Stimulated activated CD4-positive, alpha-beta T cell treated with anti-CD3 and anti-CD28 coated beads, Interleukin-15, amount 100 ng/mL, for 1 hour (primary cell): ENCODE data around the gene ZNF444.
"Not testable (repeated sequence)": the region's sequence is repeated elsewhere in the genome, so short reads cannot be mapped to it uniquely, and the experiment has no call there.

ENCODE experiments used
- DNase-seq, 2 donors: peaks; one replicate each; pipeline ENCODE4 v3.0.0-alpha.2; 2020; ENCODE audit warnings: low read depth in 1 of 2, low spot score in 1 of 2

The ZNF444 gene

DNA sequence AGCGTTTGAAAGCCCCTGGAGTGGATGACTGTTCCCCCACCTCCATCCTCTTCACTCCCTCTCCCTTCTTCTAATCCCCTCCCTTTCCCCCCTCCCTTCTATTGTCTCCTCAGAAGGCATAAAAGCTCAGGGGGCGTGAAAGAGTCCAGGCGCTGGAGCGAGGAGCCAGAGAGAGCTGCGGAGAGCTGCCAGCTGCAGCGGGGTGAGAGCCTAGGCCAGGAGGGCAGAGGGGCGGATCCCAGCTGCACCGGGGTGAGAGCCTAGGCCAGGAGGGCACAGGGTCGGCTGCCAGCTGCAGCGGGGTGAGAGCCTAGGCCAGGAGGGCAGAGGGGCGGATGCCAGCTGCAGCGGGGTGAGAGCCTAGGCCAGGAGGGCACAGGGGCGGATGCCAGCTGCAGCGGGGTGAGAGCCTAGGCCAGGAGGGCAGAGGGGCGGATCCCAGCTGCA is 34.8 kb downstream of the ZNF444 start, which contains the start of gene GALP:
Gene GALP, plus strand, starts transcription at position 148 of the 447 bp plus-strand sequence. CDS start 1,101 bp downstream, outside the sequence.
- not testable (repeated sequence) for DNase-seq

GRCh38 chr19:56176310-56176709 is 35.2 kb downstream of the ZNF444 start:
- not testable (repeated sequence) for DNase-seq

DNA sequence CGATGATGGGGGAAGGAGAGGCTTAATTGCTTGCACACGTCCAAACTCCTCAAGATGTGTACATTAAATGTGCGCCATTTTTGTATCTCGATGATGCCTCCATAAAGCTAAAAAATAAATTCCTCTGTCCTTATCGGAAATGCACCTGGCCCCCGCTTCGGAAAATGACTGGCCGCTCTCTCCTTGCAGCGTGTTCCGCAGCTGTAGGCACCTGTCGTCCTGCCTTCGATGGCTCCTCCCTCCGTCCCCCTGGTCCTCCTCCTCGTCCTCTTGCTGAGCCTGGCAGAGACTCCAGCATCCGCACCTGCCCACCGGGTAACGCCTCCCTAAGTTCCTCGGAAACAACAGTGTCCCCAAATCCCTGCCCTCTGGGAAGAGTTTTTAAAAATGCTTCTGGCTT is 35.8 kb downstream of the ZNF444 start:
- no peak for DNase-seq

DNA sequence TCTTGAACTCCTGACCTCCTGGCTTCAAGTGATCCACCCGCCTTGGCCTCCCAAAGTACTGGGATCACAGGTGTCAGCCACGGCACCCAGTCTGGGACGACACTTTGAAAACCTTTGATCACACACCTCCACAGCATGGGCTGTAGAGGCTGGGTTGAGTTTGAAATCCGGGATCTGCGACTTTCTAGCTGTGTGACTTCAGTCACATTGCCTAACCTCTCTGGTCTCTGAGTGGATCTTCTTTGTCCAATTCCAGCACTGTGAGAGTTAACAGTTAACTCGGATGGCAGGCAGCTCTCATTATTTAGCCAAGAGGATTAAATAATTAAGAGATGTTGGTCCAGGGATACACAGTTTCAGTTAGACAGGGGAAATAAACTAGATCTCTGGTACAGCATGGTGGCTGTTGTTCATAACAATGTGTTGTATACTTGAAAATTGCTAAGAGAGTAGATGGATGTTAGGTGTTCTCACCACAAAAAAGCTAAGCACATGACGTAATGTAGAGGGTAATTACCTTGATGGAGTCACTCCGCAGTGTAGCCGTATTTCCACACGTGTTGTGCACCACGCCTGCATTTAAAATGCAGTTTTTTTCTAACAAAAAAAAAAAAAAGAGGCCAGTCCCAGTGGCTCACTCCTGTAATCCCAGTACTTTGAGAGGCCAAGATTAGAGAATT is 36.6 kb downstream of the ZNF444 start:
- DNase-seq, result no peak

DNA sequence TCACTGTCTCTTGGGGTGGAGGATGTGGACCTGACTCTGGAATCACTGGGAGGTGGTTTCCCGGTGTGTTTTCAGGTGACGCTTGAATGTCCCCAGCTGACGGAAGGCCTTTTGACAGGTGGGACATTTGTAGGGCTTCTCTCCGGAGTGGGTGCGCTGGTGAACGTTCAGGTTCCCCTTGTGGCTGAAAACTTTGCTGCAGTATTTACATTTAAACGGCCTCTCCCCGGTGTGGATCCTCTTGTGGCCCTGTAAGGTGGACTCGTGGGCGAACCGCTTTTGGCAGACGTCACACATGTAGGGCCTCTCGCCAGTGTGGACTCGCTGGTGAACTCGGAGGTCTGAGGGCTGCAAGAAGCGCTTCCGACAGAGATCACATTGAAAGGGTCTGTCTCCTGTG is 48.7 kb downstream of the ZNF444 start:
- no peak for DNase-seq

- no peak for DNase-seq
These were observed 50.0 kb downstream of the ZNF444 start for GRCh38 chr19:56191115-56191514.

DNA sequence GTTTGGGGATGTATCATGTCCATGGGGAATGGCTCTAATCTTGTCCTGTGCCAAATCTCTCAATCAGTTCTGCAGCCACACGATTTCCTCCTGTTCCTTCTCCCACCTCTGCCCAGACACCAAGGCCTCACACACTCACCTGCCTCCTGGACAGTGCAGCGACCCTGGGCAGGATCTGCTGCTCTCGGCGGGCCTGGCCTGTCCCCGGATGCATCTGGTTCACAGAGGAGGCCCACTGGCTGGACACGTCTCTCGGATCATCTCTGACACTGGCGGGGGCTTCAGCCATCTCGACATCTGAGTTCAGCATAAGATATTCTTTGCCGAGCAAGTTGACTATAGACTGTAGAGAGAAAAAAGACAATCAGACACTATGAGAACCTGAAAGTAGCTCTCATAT is 50.6 kb downstream of the ZNF444 start:
- DNase-seq, result no peak

DNA sequence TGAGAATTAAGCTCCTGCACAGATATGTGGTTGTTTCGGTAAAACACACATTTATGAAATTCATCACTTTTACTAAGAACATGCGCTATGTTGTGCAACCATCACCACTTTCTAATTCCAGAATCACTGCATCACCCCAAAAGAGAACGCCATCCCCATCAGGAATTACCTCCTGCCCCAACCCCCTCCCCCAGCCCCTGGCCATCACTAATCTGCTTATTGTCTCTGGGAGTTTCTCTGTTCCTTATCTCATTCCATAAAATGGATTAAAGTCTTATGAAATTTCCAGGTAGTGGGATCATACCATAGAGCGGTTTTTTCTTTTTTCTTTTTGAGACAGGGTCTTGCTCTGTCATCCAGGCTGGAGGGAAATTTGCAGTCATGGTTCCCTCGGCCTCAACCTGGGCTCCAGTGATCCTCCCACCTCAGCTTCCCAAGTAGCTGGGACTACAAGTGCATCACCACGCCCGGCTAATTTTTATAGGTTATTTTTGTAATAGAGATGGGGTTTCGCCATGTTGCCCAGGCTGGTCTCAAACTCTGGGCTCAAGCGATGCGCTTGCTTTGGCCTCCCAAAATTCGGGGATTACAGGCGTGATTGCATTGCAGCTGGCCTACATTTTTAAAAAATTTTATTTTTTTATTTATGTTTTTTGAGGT is 53.0 kb downstream of the ZNF444 start:
- no peak for DNase-seq

- not testable (repeated sequence) for DNase-seq
These were observed 56.6 kb downstream of the ZNF444 start, which contains the start of gene ZSCAN5B for GRCh38 chr19:56197646-56198045. TSS of gene ZSCAN5B (minus strand) at chr19:56197783. CDS start at chr19:56193052, 4,731 bp downstream.

GRCh38 chr19:56199687-56200086 is 58.6 kb downstream of the ZNF444 start:
- no peak for DNase-seq

- DNase-seq, result no peak
These were observed 60.9 kb downstream of the ZNF444 start, which contains the start of gene ZSCAN5C for GRCh38 chr19:56201973-56202372. TSS of gene ZSCAN5C (plus strand) at chr19:56202273. CDS start at chr19:56205914, 3,641 bp downstream.

DNA sequence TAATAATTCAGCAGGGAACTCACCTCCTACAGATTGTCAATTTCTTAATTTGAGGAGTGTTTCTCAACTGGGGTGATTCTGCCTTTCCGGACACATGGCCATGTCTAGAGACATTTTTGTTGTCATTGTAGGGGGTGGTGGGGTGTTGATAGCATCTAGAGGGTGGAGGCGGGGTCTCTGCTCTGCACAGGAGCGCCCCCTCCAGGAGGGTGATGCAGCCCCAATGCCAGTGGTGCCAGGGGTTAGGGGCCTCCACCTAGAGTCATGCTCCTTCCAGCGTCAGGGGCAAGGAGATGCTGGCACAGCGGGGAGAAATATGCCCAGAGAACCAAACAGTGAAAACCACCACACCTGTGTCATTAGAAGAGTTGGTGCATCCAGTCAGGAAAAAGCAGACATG is 66.5 kb downstream of the ZNF444 start:
- DNase-seq, result not testable (repeated sequence)

DNA sequence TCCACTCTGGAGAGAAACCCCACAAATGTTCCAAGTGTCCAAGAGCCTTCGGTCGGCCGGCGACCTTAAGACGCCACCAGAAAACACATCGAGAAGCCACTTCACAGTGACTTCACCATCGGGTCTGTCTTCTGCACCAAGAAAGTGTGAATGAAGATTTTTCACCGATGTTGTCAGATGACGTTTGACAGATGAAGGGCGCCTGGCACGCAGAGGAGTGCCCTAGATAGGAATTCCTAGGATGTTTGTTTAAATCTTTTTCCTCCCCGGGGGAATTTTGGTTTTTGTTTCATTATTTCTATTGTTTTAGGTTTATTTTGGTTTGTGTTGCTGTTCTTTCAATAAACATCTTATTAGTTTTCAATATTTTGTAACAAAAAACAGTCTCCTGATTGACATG is 68.0 kb downstream of the ZNF444 start:
- DNase-seq, result no peak

- not testable (repeated sequence) for DNase-seq
These were observed 68.9 kb downstream of the ZNF444 start for GRCh38 chr19:56210036-56210435.
